HG02759 (cell line): Measurements from ENCODE around the gene ZFAND3.
"Not testable (repeated sequence)": the region's sequence is repeated elsewhere in the genome, so short reads cannot be mapped to it uniquely, and the experiment has no call there.

Experiments
- ATAC-seq: cut with Tn5 transposase; IDR thresholded peaks from one replicate; pipeline ENCODE4 v1.9.1; 2021; ENCODE audit warnings: mild to moderate bottlenecking, moderate library complexity; ENCODE audit not compliant: unreplicated experiment

The ZFAND3 gene

GRCh38 chr6:37928217-37928616 is 108.7 kb downstream of the ZFAND3 start:
- no peak for ATAC-seq

DNA sequence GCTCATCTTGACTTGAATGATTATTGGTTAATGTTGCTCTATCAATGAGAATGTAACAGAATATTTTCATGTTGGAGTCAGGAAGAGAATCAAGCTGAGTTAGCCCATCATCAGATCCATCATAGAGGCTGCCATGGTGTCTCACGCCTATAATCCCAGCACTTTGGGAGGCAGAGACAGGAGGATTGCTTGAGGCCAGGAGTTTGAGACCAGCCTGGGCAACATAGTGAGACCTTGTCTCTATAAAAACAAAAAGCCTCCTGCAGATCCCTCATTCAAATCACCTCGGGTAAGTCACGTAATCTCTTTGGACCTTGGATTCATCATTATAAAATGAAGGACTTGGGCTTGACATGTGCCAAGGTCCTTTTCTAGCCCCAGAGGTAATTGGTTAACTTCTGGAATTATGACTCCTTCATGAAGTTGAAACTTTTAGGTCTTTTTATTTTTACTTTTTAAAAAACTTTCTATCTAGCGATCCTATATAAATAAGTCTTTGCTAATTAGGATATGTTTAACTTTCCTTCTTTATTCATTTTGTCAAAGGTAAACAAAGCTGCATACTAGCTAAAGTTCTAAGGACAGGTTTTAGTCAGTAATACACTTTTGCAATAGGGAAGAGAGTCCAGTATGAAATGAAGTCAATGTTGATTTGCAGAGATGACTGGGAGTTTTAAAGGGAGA is 110.9 kb downstream of the ZFAND3 start:
- ATAC-seq: no peak

- no peak for ATAC-seq
These were observed 111.5 kb downstream of the ZFAND3 start for GRCh38 chr6:37931066-37931465.

GRCh38 chr6:37934276-37934675 is 114.7 kb downstream of the ZFAND3 start:
- ATAC-seq: no peak

GRCh38 chr6:37936150-37936549 is 116.6 kb downstream of the ZFAND3 start:
- no peak for ATAC-seq

DNA sequence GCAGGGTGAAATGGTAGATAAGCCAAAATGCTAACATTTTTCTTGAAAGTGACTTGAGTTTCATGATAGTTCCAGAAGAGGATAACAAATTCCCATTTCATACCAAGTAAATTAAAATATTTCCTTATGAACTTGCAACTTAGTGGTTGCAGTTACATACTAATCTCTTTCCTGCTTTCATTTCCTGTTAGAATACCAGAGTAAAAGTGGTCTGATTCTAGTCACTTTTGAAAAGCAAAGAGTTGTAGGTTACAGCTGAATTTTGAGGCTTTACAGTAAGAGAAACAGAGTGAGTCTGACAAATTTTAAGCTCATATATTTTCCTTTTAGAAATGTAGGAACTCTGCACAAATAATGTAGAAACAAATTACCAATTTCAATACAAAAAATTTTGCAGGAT is 117.4 kb downstream of the ZFAND3 start:
- ATAC-seq: no peak

DNA sequence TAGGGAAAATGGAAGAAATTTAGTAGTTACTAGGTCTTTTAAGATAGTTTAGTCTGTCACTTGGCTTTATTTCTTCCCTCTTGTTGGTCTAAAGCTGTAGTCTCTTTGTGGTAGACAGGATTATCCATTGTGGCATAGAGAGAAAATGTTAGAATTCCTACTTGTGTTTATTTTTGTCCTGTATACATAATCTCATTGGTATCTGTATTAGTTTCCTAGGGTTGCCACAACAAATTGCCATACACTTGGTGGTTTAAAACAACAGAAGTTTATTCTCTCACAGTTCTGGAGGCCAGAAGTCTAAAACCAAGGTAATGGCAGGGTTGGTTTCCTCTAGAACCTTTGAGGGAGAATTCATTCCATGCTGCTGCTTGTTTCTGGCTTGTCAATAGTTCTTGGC is 119.4 kb downstream of the ZFAND3 start:
- ATAC-seq: no peak

GRCh38 chr6:37940074-37940847 is 120.7 kb downstream of the ZFAND3 start:
- no peak for ATAC-seq

GRCh38 chr6:37941871-37942270 is 122.3 kb downstream of the ZFAND3 start:
- ATAC-seq: no peak

DNA sequence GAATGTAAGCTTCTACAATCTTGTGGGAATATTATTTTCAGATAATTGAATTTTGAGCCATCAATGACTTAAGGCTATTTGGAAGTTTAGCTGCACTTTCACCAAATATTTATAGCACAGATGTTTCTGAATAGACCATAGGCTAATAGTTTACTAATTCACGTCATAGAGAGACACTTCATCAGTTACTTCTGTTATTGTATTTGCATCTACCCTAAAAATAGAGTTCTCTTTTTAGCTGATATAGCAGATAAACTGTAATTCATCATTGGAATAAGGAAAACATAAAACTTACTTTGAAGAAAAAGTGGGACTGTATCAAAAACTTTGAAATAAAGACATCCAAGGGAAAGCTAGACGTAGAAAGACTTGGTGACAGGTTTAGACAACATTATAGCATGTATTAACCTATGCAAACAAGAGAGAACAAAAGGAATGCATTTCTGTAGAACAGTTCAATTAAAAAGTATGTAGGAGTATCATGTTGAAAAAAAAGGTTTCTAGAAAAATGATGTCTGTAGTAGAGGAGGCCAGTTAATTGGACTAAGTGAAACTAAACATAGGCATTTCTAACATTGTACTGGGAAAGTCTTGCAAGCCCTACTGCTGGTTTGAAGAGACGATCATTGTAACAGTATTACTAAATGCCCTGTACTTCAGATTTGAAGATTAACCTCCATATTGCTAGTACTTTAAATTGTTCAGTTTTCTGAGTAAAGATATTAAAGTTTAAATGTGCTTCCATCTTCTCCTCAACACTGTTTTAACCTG is 123.3 kb downstream of the ZFAND3 start:
- no peak for ATAC-seq

GRCh38 chr6:37943436-37944058 is 124.0 kb downstream of the ZFAND3 start:
- no peak for ATAC-seq

DNA sequence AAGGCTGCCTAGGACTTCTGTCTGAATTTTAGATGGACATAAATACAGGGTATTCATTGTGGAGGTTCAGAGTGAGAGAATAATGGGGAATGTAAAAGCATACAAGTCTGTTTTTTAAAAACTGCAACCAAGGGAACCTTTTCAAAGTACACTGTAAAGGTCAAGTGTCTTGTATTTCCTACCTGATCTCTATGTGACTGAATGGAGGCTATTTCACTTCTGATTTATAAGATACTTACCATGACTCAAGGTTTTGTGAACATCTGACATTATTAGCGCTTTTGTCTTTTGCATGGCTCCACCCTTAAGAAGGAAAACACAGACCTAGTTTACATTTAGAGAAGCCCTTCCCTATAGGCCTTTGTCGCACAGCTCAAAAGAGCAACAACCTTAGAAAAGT is 126.5 kb downstream of the ZFAND3 start:
- no peak for ATAC-seq

- ATAC-seq: no peak
These were observed 127.9 kb downstream of the ZFAND3 start for GRCh38 chr6:37947468-37947867.

DNA sequence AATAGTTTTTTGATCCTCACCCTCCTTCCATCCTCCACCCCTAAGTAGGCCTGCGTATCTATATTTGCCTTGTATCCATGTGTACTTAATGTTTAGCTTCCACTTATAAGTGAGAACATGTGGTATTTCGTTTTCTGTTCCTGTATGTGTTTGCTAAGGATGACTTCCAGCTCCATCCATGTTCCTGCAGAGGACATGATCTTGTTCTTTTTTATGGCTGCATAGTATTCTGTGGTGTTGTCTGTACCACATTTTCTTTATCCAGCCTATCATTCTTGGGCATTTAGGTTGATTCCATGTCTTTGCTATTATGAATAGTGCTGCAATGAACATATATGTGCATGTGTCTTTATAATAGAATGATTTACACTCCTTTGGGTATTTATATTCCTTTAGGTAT is 129.1 kb downstream of the ZFAND3 start:
- not testable (repeated sequence) for ATAC-seq

GRCh38 chr6:37952027-37952426 is 132.5 kb downstream of the ZFAND3 start:
- no peak for ATAC-seq

DNA sequence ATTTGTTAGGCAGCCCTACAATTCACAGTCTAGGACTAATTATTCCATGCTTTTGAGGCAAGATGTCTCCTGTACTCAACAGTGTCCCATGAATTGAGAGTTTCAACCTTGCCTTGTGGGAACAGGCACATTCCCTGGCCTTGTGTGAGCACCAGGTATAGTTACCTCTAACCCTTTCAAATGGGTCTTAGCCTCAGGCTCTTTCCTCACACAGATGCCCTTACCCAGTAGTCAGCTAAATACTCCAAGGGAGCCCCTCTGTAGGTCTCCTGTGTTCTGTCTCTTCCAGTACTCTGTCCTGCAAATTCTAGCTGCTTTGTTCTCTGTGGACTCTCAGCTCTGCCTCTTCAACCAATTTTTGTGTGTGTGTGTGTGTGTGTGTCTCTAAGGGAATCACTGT is 135.3 kb downstream of the ZFAND3 start:
- no peak for ATAC-seq

DNA sequence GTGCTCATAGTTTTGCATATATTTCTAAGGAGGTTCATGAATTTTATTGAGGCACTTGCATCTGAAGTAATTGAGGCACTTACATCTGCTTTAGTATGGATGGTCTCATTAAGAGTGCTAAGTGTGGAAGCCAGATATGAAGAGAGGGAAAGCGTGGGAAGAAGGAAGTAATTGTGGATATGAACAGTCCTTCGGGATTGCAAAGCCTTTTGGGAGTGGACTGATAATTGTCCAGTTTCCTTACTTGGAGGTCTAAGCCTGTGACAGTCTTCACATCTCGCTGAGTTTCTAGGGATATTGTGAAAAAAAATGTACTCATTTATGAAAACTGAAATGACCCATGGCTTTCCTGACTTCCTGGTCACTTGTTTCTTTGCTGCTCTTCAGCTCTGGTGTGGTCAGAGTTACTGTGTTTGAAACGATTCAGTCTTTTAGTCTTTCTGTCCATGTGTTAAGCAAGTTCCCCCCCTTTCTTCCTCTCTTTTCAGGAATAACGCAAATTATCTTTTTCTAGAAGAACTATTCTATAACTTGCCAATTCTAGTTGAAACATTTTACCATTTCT is 137.3 kb downstream of the ZFAND3 start:
- ATAC-seq: no peak

DNA sequence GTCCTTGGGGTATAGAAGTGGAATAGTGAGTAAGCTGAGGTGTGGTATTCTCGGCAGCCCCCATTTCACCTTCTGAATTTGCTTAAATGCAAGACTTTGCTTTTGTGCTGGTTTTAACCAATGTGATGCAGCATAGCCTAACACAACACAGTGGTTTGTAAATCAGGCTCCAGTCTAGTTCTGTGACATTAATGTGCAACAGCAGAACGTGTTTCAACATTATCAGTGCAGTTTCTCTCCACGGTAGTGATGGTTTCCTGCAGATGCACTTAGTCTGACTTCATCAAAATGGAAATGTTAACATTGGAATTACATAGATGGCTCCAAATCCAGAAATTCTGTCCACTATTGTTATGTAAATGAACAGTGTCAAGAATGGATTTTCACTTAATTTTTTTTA is 139.5 kb downstream of the ZFAND3 start:
- ATAC-seq: no peak

- no peak for ATAC-seq
These were observed 140.8 kb downstream of the ZFAND3 start for GRCh38 chr6:37960139-37960935.

DNA sequence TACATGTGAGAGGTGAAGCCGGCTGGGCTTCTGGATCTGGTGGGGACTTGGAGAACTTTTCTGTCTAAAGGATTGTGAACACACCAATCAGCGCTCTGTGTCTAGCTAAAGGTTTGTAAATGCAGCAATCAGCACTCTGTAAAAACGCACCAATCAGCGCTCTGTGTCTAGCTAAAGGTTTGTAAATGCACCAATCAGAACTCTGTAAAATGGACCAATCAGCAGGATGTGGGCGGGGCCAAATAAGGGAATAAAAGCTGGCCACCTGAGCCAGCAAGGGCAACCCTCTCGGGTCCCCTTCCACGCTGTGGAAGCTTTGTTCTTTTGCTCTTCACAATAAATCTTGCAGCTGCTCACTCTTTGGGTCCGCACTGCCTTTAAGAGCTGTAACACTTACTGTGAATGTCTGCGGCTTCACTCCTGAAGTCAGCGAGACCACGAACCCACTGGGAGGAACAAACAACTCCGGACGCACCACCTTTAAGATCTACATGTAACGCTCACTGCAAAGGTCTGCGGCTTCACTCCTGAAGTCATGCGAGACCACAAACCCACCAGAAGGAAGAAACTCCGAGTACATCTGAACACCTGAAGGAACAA is 143.1 kb downstream of the ZFAND3 start:
- ATAC-seq: not testable (repeated sequence)
